Endothelial cell of umbilical vein (primary cell): ENCODE measurements around the gene GAS1.

Experiments used
- CTCF ChIP-seq, 2 donors: IDR thresholded peaks; 1 replicate in 1 of 2; 2 replicates in 1 of 2; pipeline ENCODE4 v1.5.1; 2011; ENCODE audit warnings: low read length in 2 of 2, mild to moderate bottlenecking in 2 of 2, moderate library complexity in 2 of 2, control low read depth in 1 of 2, inconsistent platforms in 1 of 2, low read depth in 1 of 2; ENCODE audit not compliant: insufficient read depth in 1 of 2; ENCODE audit errors: extremely low read depth in 1 of 2
- EZH2 ChIP-seq: IDR thresholded peaks from 2 replicates; pipeline ENCODE4 v1.6.1; 2012; ENCODE audit warnings: borderline replicate concordance, low read depth, mild to moderate bottlenecking, moderate library complexity, low read length, inconsistent platforms; ENCODE audit not compliant: severe bottlenecking
- FOS ChIP-seq: IDR thresholded peaks from 2 replicates; pipeline ENCODE4 v1.6.1; 2011; ENCODE audit warnings: mild to moderate bottlenecking, low read length, moderate library complexity, borderline replicate concordance; ENCODE audit not compliant: insufficient read depth
- MAX ChIP-seq: IDR thresholded peaks from 2 replicates; pipeline ENCODE4 v1.6.1; 2011; ENCODE audit not compliant: insufficient read depth, insufficient read length
- POLR2A ChIP-seq: IDR thresholded peaks from 2 replicates; pipeline ENCODE4 v1.6.1; 2012; ENCODE audit warnings: low read depth, mild to moderate bottlenecking, control low read depth, low read length
- POLR2AphosphoS5 ChIP-seq: IDR thresholded peaks from 2 replicates; pipeline ENCODE4 v1.6.1; 2012; ENCODE audit warnings: low read depth, mild to moderate bottlenecking, control low read depth, low read length, moderate library complexity; ENCODE audit not compliant: insufficient read depth

GRCh38 chr9:86953181-86953580 is 5.9 kb upstream of the GAS1 start:
- no peak for TF ChIP-seq EZH2
- TF ChIP-seq CTCF (IDR thresholded peaks at IDR 0.05; ENCODE audit: extremely low read depth in 1 of 2, insufficient read depth in 1 of 2, low read depth in 1 of 2, low read length in 2 of 2): no peak
- no peak for TF ChIP-seq POLR2AphosphoS5
- TF ChIP-seq POLR2A: no peak
- no peak for TF ChIP-seq MAX
- no peak for TF ChIP-seq FOS
